Endothelial cell of umbilical vein (primary cell): ENCODE results near the gene ADCY5. TPM values are rescaled to one million over a fixed set of nuclear protein-coding genes. Genes with fewer than 3 reads are reported as not detected.

Experiments used
- BruUV-seq: library from RNA; stranded (reverse); fragments of 400-500 nt; replicated peaks from 2 replicates; lab custom pipeline; 2021; lab: Mats Ljungman, UMichigan
- CTCF ChIA-PET: fragments of 300-600, 350-600 bp; sonication (Branson Sonifier 250); formaldehyde crosslinking; loops from one replicate; lab custom pipeline; 2021; ENCODE audit warnings: antibody characterized with exemption, inconsistent platforms; lab: Charles Lee
- POLR2A ChIA-PET: fragments of 300-600, 350-600 bp; sonication (Branson Sonifier 250); formaldehyde crosslinking; loops from one replicate; lab custom pipeline; 2021; ENCODE audit warnings: antibody characterized with exemption, inconsistent platforms; lab: Charles Lee
- DNase-seq: peaks from one replicate; pipeline ENCODE4 v3.0.0-alpha.2; 2011; ENCODE audit warnings: low read depth, low spot score
- FAIRE-seq: peaks from 2 replicates; lab custom pipeline; 2011; peaks lifted over from hg19 to GRCh38; lab: Jason Lieb, UNC
- H2AFZ ChIP-seq: 2 replicates; pipeline ENCODE4 v1.6.0; 2012; ENCODE audit warnings: low read depth, low read length, control low read depth, inconsistent platforms
- H3K27ac ChIP-seq: 2 replicates; pipeline ENCODE4 v1.5.1; 2011; ENCODE audit warnings: low read depth, mild to moderate bottlenecking, control low read depth, low read length, moderate library complexity; ENCODE audit not compliant: insufficient read depth
- H3K27me3 ChIP-seq, 2 experiments: 2 replicates each; pipeline versions ENCODE4 v1.6.0 to v1.6.1; 2011; ENCODE audit warnings: low read length in 2 of 2, mixed read lengths in 1 of 2; ENCODE audit not compliant: control insufficient read depth in 2 of 2, insufficient read depth in 2 of 2
- H3K36me3 ChIP-seq, 2 experiments: 2 replicates in 1 of 2; 3 replicates in 1 of 2; pipeline ENCODE4 v1.5.1; 2011; ENCODE audit warnings: low read length in 2 of 2, mild to moderate bottlenecking in 1 of 2, moderate library complexity in 1 of 2; ENCODE audit not compliant: control insufficient read depth in 2 of 2, insufficient read depth in 2 of 2; ENCODE audit errors: extremely low read depth in 1 of 2
- H3K4me1 ChIP-seq: 3 replicates; pipeline ENCODE4 v1.5.1; 2011; ENCODE audit warnings: mild to moderate bottlenecking, low read length; ENCODE audit not compliant: control insufficient read depth, insufficient read depth; ENCODE audit errors: extremely low read depth
- H3K4me2 ChIP-seq: 2 replicates; pipeline ENCODE4 v1.6.1; 2011; ENCODE audit warnings: low read length, control low read depth, mixed read lengths; ENCODE audit not compliant: insufficient read depth
- H3K4me3 ChIP-seq, 3 experiments: fragments of 200-600 bp in 1 of 3; sonication (generic), shearing (Covaris generic) in 1 of 3; replicated peaks in 1 of 3; 2 replicates each; pipeline ENCODE4 v1.5.1; 2011 to 2016; ENCODE audit warnings: control low read depth in 3 of 3, low read length in 3 of 3, mild to moderate bottlenecking in 2 of 3, inconsistent platforms in 1 of 3, low read depth in 1 of 3, moderate library complexity in 1 of 3; ENCODE audit not compliant: insufficient read depth in 1 of 3
- H3K79me2 ChIP-seq: 2 replicates; pipeline ENCODE4 v1.6.0; 2012; ENCODE audit warnings: low read length, inconsistent platforms; ENCODE audit not compliant: control insufficient read depth, insufficient read depth
- H3K9ac ChIP-seq: replicated peaks from 2 replicates; pipeline ENCODE3; 2011; ENCODE audit warnings: low read length, control low read depth; ENCODE audit not compliant: insufficient read depth; ENCODE audit errors: extremely low read depth
- H3K9me1 ChIP-seq: replicated peaks from 3 replicates; pipeline ENCODE4 v1.6.0; 2011; ENCODE audit warnings: mild to moderate bottlenecking, low read length; ENCODE audit not compliant: control insufficient read depth, insufficient read depth; ENCODE audit errors: extremely low read depth
- H3K9me3 ChIP-seq: replicated peaks from 2 replicates; pipeline ENCODE4 v1.5.1; 2012; ENCODE audit warnings: low read length, inconsistent platforms; ENCODE audit not compliant: control insufficient read depth, insufficient read depth
- H4K20me1 ChIP-seq: replicated peaks from 2 replicates; pipeline ENCODE3; 2011; ENCODE audit warnings: mild to moderate bottlenecking, low read length; ENCODE audit not compliant: control insufficient read depth, insufficient read depth; ENCODE audit errors: extremely low read depth
- FOS ChIP-seq: IDR thresholded peaks from 2 replicates; pipeline ENCODE4 v1.6.1; 2011; ENCODE audit warnings: mild to moderate bottlenecking, low read length, moderate library complexity, borderline replicate concordance; ENCODE audit not compliant: insufficient read depth
- GATA2 ChIP-seq: IDR thresholded peaks from 2 replicates; pipeline ENCODE4 v1.7.0; 2011; ENCODE audit warnings: low read depth, mild to moderate bottlenecking, moderate library complexity, mixed read lengths, low read length; ENCODE audit not compliant: insufficient read length, insufficient read depth
- JUN ChIP-seq: IDR thresholded peaks from 2 replicates; pipeline ENCODE4 v1.6.1; 2011; ENCODE audit warnings: borderline replicate concordance, low read depth; ENCODE audit not compliant: insufficient read length, insufficient read depth
- POLR2A ChIP-seq: IDR thresholded peaks from 2 replicates; pipeline ENCODE4 v1.6.1; 2012; ENCODE audit warnings: low read depth, mild to moderate bottlenecking, control low read depth, low read length
- dilution Hi-C: fragments of 300-500 bp; cut with MboI; formaldehyde crosslinking; loops from one replicate; pipeline ENCODE4 v1.15.0; 2019; ENCODE audit warnings: low sequenced_read_pairs; ENCODE audit not compliant: extremely low pct_ligation_motif_present
- intact Hi-C: fragments of 100-400 bp; cut with micrococcal nuclease; formaldehyde crosslinking; loops from one replicate; pipeline ENCODE4 v1.10.0; 2022
- polyA plus RNA-seq, 4 experiments: library from polyadenylated mRNA; depleted of rRNA in 3 of 4; stranded (reverse) in 3 of 4; unstranded in 1 of 4; fragments of >200 nt; gene quantifications; 2 replicates each; pipeline versions ENCODE4 v1.2.1 to v1.2.3, GENCODE V29; 2011 to 2012; ENCODE audit warnings: missing spikeins in 1 of 4
- total RNA-seq: library from RNA; stranded (reverse); gene quantifications from 2 replicates; pipeline ENCODE4 v1.2.3, GENCODE V29; 2021
- TF ChIP-seq, protein P1 (sequence below), 2 donors: IDR thresholded peaks; 1 replicate in 1 of 2; 2 replicates in 1 of 2; pipeline ENCODE4 v1.5.1; 2011; ENCODE audit warnings: low read length in 2 of 2, mild to moderate bottlenecking in 2 of 2, moderate library complexity in 2 of 2, control low read depth in 1 of 2, inconsistent platforms in 1 of 2, low read depth in 1 of 2; ENCODE audit not compliant: insufficient read depth in 1 of 2; ENCODE audit errors: extremely low read depth in 1 of 2
- TF ChIP-seq, protein P2 (sequence below): IDR thresholded peaks from 2 replicates; pipeline ENCODE4 v1.6.1; 2011; ENCODE audit not compliant: insufficient read depth, insufficient read length

The ADCY5 gene
- total and polyA plus RNA-seq, 2 donors (not counting 3 experiments of a cell fraction or from before 2014, with no cell fraction given): 0.01 TPM; not detected in 1

DNA sequence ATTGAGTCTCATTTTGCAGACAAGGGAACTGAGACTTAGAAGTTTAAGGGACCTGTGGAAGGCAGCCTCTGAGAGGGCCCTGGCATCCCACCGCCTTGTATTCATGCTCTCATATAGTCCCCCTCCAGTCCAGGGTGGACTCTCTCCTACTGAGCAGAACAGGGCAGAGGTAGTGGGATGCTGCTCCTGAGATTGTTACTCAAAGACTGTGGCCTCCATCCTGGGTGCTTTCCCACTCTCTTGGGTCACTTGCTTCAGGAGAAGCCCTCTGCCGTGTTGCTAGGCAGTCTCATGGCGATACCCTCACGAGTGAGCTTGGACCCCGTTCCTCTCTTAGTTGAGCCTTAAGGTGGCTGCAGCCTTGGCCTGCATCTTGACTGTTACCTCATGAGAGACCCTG, 22.2 kb upstream of the ADCY5 start:
- BruUV-seq: no TSS peak
- H3K27me3 ChIP-seq: peaks cover 2 to 12% of the 10 kb centered on the region in 2 experiments
- no peaks in the 10 kb centered on the region for H3K36me3 ChIP-seq
- dilution Hi-C loops: no loop called here
- H3K4me1 ChIP-seq: no peaks in the 10 kb centered on the region
- ChIA-PET CTCF (no interaction called here), POLR2A (no interaction called here)
- no peak overlapping the region for H3K4me3 ChIP-seq
- TF ChIP-seq, protein P1, sequence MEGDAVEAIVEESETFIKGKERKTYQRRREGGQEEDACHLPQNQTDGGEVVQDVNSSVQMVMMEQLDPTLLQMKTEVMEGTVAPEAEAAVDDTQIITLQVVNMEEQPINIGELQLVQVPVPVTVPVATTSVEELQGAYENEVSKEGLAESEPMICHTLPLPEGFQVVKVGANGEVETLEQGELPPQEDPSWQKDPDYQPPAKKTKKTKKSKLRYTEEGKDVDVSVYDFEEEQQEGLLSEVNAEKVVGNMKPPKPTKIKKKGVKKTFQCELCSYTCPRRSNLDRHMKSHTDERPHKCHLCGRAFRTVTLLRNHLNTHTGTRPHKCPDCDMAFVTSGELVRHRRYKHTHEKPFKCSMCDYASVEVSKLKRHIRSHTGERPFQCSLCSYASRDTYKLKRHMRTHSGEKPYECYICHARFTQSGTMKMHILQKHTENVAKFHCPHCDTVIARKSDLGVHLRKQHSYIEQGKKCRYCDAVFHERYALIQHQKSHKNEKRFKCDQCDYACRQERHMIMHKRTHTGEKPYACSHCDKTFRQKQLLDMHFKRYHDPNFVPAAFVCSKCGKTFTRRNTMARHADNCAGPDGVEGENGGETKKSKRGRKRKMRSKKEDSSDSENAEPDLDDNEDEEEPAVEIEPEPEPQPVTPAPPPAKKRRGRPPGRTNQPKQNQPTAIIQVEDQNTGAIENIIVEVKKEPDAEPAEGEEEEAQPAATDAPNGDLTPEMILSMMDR (IDR thresholded peaks at IDR 0.05; ENCODE audit: extremely low read depth in 1 of 2, insufficient read depth in 1 of 2, low read depth in 1 of 2, low read length in 2 of 2): no peak
- TF ChIP-seq, protein P2, sequence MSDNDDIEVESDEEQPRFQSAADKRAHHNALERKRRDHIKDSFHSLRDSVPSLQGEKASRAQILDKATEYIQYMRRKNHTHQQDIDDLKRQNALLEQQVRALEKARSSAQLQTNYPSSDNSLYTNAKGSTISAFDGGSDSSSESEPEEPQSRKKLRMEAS: no peak
- TF ChIP-seq POLR2A (no peak), JUN (no peak), GATA2 (no peak), FOS (no peak)
- no peak overlapping the region for H3K27ac ChIP-seq
- no peaks in the 10 kb centered on the region for H3K79me2 ChIP-seq
- H3K9ac ChIP-seq: no peak overlapping the region
- H3K4me2 ChIP-seq: no peak overlapping the region
- H3K9me3 ChIP-seq: no peaks in the 10 kb centered on the region
- FAIRE-seq (no peak), DNase-seq (no peak)
- no peaks in the 10 kb centered on the region for H3K9me1 ChIP-seq
- intact Hi-C loops: no loop called here
- no peaks in the 10 kb centered on the region for H4K20me1 ChIP-seq
- no peak overlapping the region for H2AFZ ChIP-seq
